GM12892 (cell line): ENCODE data around the gene MARCKS.
"Not testable (repeated sequence)": the region's sequence is repeated elsewhere in the genome, so short reads cannot be mapped to it uniquely, and the experiment has no call there.

ENCODE experiments used
- DNase-seq: peaks from one replicate; pipeline ENCODE4 v3.0.0; 2011; ENCODE audit not compliant: insufficient read length
- FAIRE-seq: peaks from 2 replicates; lab custom pipeline; 2011; peaks lifted over from hg19 to GRCh38; lab: Jason Lieb, UNC
- POLR2A ChIP-seq: IDR thresholded peaks from 2 replicates; pipeline ENCODE4 v1.6.1; 2011; ENCODE audit warnings: low read depth, low read length, control low read depth
- POLR2AphosphoS5 ChIP-seq: IDR thresholded peaks from 2 replicates; pipeline ENCODE4 v1.6.1; 2011; ENCODE audit warnings: low read depth, low read length, control low read depth
- TAF1 ChIP-seq: IDR thresholded peaks from 2 replicates; pipeline ENCODE4 v1.6.1; 2011; ENCODE audit warnings: low read depth, mild to moderate bottlenecking, control low read depth, low read length, borderline replicate concordance

Gene MARCKS

GRCh38 chr6:113893451-113893850 is 36.3 kb downstream of the MARCKS start:
- TF ChIP-seq POLR2A (no peak), TAF1 (no peak), POLR2AphosphoS5 (no peak)
- FAIRE-seq (no peak), DNase-seq (no peak)

- FAIRE-seq = no peak
- TF ChIP-seq POLR2AphosphoS5 = no peak
- no peak for TF ChIP-seq TAF1
- no peak for TF ChIP-seq POLR2A
Observed at GRCh38 chr6:113893866-113894265, 36.7 kb downstream of the MARCKS start.

GRCh38 chr6:113894712-113895674 is 37.8 kb downstream of the MARCKS start:
- FAIRE-seq (no peak), DNase-seq (no peak)
- TF ChIP-seq POLR2A (no peak), TAF1 (no peak), POLR2AphosphoS5 (no peak)

More at GRCh38 chr6:113893866-113894265, 36.7 kb downstream of the MARCKS start:
- no peak for DNase-seq

GRCh38 chr6:113901482-113901881 is 44.3 kb downstream of the MARCKS start:
- no peak for FAIRE-seq
- TF ChIP-seq TAF1 (no peak), POLR2A (no peak), POLR2AphosphoS5 (no peak)
- DNase-seq = no peak

- DNase-seq (no peak), FAIRE-seq (no peak)
- TF ChIP-seq TAF1 = no peak
- no peak for TF ChIP-seq POLR2AphosphoS5
- no peak for TF ChIP-seq POLR2A
Observed at GRCh38 chr6:113903666-113904330, 46.7 kb downstream of the MARCKS start.

- DNase-seq (no peak), FAIRE-seq (no peak)
- TF ChIP-seq POLR2A (no peak), TAF1 (no peak), POLR2AphosphoS5 (no peak)
Observed at GRCh38 chr6:113907102-113907815, 50.1 kb downstream of the MARCKS start.

GRCh38 chr6:113908801-113909200 is 51.7 kb downstream of the MARCKS start:
- DNase-seq (no peak), FAIRE-seq (no peak)
- no peak for TF ChIP-seq TAF1
- no peak for TF ChIP-seq POLR2AphosphoS5
- TF ChIP-seq POLR2A = no peak

GRCh38 chr6:113909224-113909856 is 52.2 kb downstream of the MARCKS start:
- TF ChIP-seq POLR2AphosphoS5 (no peak), POLR2A (no peak), TAF1 (no peak)
- peak; percentile 65 for FAIRE-seq
- DNase-seq = peak; percentile 19

GRCh38 chr6:113910285-113910684 is 53.1 kb downstream of the MARCKS start:
- FAIRE-seq = not testable (repeated sequence)

More at GRCh38 chr6:113910285-113910684, 53.1 kb downstream of the MARCKS start:
- not testable (repeated sequence) for DNase-seq
